ENCODE data around the gene CEBPA. TPM values are rescaled to one million over a fixed set of nuclear protein-coding genes. Genes with fewer than 3 reads are reported as not detected.

Gene CEBPA
- total RNA-seq, 4 donors from 2014 or later = 36.3 to 160 (median 89.2) TPM

DNA sequence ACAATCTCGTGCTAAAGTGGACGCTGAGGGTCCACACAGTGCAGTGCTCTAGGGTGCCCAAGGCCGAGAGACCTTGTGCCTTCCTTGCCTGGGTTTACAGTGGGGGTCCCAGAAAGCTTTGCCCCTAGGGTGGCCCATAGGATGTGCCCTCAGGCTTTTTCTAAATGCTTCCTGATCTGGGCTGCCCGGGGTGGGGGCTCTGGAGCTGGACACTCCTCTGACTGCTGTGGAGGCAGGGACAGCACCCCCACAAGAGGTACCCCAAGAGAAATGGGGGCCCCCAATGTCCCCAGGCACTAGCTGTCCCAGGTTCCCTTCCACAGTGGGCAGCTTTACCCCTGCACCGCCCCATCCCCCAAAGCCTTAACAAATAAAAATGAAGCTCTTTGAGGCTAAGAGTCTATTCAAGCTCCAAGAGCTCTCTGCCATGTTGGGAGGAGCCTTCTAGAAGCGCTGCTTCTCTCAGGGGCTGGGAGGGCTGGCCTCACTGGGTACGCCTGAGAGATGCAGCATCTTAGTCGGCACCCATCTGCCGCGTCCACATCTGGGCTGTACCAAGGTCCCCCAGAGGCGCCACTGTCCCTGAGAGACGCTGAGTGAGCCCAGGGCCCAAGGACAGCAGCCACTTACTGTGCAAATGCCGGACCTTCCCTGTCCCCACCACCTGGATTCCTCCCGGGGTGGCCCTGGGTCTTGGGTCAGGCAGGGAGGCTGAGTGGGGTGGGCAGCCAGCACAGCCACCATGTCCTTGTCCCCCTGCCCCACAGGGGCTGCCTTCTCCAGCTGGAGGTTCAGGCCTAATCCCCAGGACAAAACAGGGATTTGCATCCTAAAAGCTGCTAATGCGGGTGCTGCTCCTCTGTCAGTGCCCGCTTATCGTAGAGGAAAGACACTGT is 27.4 kb downstream of the CEBPA start:
- Histone ChIP-seq H3K4me3 (no peak overlapping the region), H3K9me3 (no peaks in the 10 kb centered on the region), H3K4me1 (peaks cover 0 to 19% (median 4%) of the 10 kb centered on the region in 4 donors), H3K27me3 (no peaks in the 10 kb centered on the region), H3K27ac (peak overlapping the region in 3 of 4 donors; percentile 46 to 76 (median 72)), H3K36me3 (no peaks in the 10 kb centered on the region)
- no peak for DNase-seq
- TF ChIP-seq CTCF (IDR thresholded peaks at IDR 0.05) (no peak), POLR2A (IDR thresholded peaks at IDR 0.05) (no peak)

DNA sequence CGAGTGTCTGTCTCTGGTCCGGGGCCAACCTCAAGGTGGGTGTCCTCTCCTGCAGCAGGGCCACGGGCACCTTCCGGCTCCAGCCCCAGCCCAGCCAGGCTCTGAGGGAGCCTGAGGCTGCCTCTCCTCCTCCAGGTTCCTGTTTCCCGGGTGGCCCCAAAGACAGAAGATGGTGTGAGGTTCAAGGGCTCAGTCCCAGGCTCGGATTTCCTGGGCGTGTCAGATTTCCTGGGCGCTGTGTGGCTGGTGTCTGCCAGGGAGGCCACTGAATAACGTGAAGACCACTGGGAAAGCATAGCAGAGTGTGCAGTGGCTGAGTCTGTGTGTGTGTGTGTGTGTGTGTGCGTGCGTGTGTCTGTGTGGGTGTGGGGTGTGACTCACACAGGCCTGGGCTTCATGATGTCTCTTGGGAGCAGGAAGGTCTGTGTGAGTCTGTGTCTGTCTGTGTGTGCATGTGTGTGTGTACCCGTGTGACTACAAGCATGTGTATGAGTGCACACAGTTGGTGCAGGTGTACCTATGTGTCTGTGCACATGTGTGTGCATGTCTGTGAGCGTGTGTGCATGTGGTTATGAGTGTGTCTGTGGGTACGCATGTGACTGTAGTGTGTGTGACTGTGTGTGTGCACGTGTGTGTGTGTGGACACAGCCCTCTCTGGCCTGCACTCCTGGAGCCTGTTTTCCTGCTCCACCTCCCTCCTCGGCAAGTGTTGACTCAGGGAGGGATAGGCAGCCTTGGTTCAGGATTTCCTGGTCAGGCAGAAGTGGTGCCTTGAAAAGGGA is 28.3 kb downstream of the CEBPA start:
- Histone ChIP-seq H3K27ac (peak overlapping the region in 3 of 4 donors; percentile 46 to 76 (median 72)), H3K4me1 (peaks cover 0 to 19% (median 4%) of the 10 kb centered on the region in 4 donors)
- DNase-seq = peak in 2 of 3 donors; percentile 66 to 69

GRCh38 chr19:33273065-33273736 is 29.1 kb downstream of the CEBPA start:
- no peak for DNase-seq
- Histone ChIP-seq H3K9me3 (no peaks in the 10 kb centered on the region), H3K4me1 (peaks cover 0 to 19% (median 4%) of the 10 kb centered on the region in 4 donors), H3K27ac (peak overlapping the region in 1 of 4 donors; percentile 76), H3K36me3 (no peaks in the 10 kb centered on the region), H3K4me3 (no peak overlapping the region), H3K27me3 (no peaks in the 10 kb centered on the region)
- TF ChIP-seq CTCF (IDR thresholded peaks at IDR 0.05) = no peak
- TF ChIP-seq POLR2A (IDR thresholded peaks at IDR 0.05) = no peak

More for the DNA sequence above, 28.3 kb downstream of the CEBPA start:
- TF ChIP-seq POLR2A (IDR thresholded peaks at IDR 0.05) (peak in 1 of 2 donors; percentile 13), CTCF (IDR thresholded peaks at IDR 0.05) (peak in 1 of 6 experiments; percentile 6)
- Histone ChIP-seq H3K9me3 (no peaks in the 10 kb centered on the region), H3K4me3 (no peak overlapping the region), H3K36me3 (no peaks in the 10 kb centered on the region), H3K27me3 (no peaks in the 10 kb centered on the region)

- no peaks in the 10 kb centered on the region for H3K27me3 ChIP-seq
- no peaks in the 10 kb centered on the region for H3K9me3 ChIP-seq
- DNase-seq = no peak
- H3K4me1 ChIP-seq = peaks cover 0 to 19% (median 4%) of the 10 kb centered on the region in 4 donors
- H3K27ac ChIP-seq = no peak overlapping the region
- TF ChIP-seq POLR2A (IDR thresholded peaks at IDR 0.05) (no peak), CTCF (IDR thresholded peaks at IDR 0.05) (no peak)
- H3K36me3 ChIP-seq = no peaks in the 10 kb centered on the region
- H3K4me3 ChIP-seq = no peak overlapping the region
These were observed 30.9 kb downstream of the CEBPA start for GRCh38 chr19:33271246-33272021.
